ENCODE measurements around the gene IL2RA. TPM values are rescaled to one million over a fixed set of nuclear protein-coding genes. Genes with fewer than 3 reads are reported as not detected.

Gene IL2RA
- total and polyA plus RNA-seq, 12 donors = 0.19 to 9.1 (median 0.82) TPM

GRCh38 chr10:5971886-5972285 lies 90.3 kb downstream of the IL2RA start:
- H3K4me1 ChIP-seq = peaks cover 0 to 66% (median 27%) of the 10 kb centered on the region in 9 donors
- DNase-seq (no peak), ATAC-seq (peak in 4 of 8 donors; percentile 16 to 56 (median 46))
- H3K27ac ChIP-seq = peak overlapping the region; percentile 18 to 81 (median 72)
- H3K27me3 ChIP-seq = no peaks in the 10 kb centered on the region
- no peak for TF ChIP-seq CTCF (IDR thresholded peaks at IDR 0.05)
- intact Hi-C loops (cut with DNase I) = loop anchor here in 2 of 10 donors (5.0 to 10.0 kb wide), 2 partner anchors 67 to 115 kb away; partner anchors contain the start of gene RBM17 (in 1 of the 2)
- 56 to 70% methylated on average over 4 of the region's 4 CpGs for WGBS, 2 donors
- H3K4me3 ChIP-seq = no peak overlapping the region
- peaks cover 0 to 22% (median 0%) of the 10 kb centered on the region in 9 donors for H3K36me3 ChIP-seq
- H3K9me3 ChIP-seq = no peaks in the 10 kb centered on the region

- Histone ChIP-seq H3K4me3 (no peak overlapping the region), H3K36me3 (peaks cover 0 to 27% (median 0%) of the 10 kb centered on the region in 9 donors), H3K4me1 (peaks cover 0 to 64% (median 27%) of the 10 kb centered on the region in 9 donors), H3K27me3 (no peaks in the 10 kb centered on the region), H3K27ac (peak overlapping the region; percentile 18 to 81 (median 72)), H3K9me3 (no peaks in the 10 kb centered on the region)
- WGBS, 2 donors = 63 to 71% methylated on average over 8 of the region's 8 CpGs
- ATAC-seq (peak in 7 of 8 donors; percentile 60 to 87 (median 82)), DNase-seq (peak in 1 of 2 donors; percentile 47)
- TF ChIP-seq CTCF (IDR thresholded peaks at IDR 0.05) = no peak
- intact Hi-C loops (cut with DNase I) = loop anchor here in 2 of 10 donors (5.0 to 10.0 kb wide), 2 partner anchors 67 to 116 kb away; partner anchors contain the start of gene RBM17 (in 1 of the 2)
Observed at GRCh38 chr10:5971315-5971832, 90.8 kb downstream of the IL2RA start.

- WGBS, 2 donors = 93% methylated on average over 3 of the region's 3 CpGs
- DNase-seq (no peak), ATAC-seq (no peak)
- peak overlapping the region in 7 of 10 donors; percentile 54 to 81 (median 75) for H3K27ac ChIP-seq
- peaks cover 0 to 35% (median 0%) of the 10 kb centered on the region in 9 donors for H3K36me3 ChIP-seq
- H3K4me3 ChIP-seq = no peak overlapping the region
- intact Hi-C loops (cut with DNase I) = loop anchor here in 2 of 10 donors (5.0 to 10.0 kb wide), 2 partner anchors 66 to 117 kb away; partner anchors contain the start of gene RBM17 (in 1 of the 2)
- TF ChIP-seq CTCF (IDR thresholded peaks at IDR 0.05) = no peak
- H3K27me3 ChIP-seq = no peaks in the 10 kb centered on the region
- peaks cover 0 to 56% (median 19%) of the 10 kb centered on the region in 9 donors for H3K4me1 ChIP-seq
- H3K9me3 ChIP-seq = no peaks in the 10 kb centered on the region
Observed at GRCh38 chr10:5970527-5970926, 91.6 kb downstream of the IL2RA start.

- H3K4me1 ChIP-seq = peaks cover 0 to 51% (median 15%) of the 10 kb centered on the region in 9 donors
- H3K36me3 ChIP-seq = peaks cover 0 to 40% (median 0%) of the 10 kb centered on the region in 9 donors
- WGBS, 2 donors = 77 to 83% methylated on average over 2 of the region's 2 CpGs
- intact Hi-C loops (cut with DNase I) = loop anchor here in 2 of 10 donors (5.0 to 10.0 kb wide), 2 partner anchors 65 to 117 kb away; partner anchors contain the start of gene RBM17 (in 1 of the 2)
- no peak for ATAC-seq
- no peaks in the 10 kb centered on the region for H3K27me3 ChIP-seq
- H3K9me3 ChIP-seq = no peaks in the 10 kb centered on the region
- TF ChIP-seq CTCF (IDR thresholded peaks at IDR 0.05) = no peak
- DNase-seq = no peak
- no peak overlapping the region for H3K4me3 ChIP-seq
- peak overlapping the region in 4 of 10 donors; percentile 70 to 81 (median 76) for H3K27ac ChIP-seq
Observed at GRCh38 chr10:5970066-5970465, 92.1 kb downstream of the IL2RA start.
